GM21515 (cell line): Measurements from ENCODE around the gene MTRR.
A peak's percentile ranks its signal among the peaks of the same experiment; 100 is the strongest.

ENCODE experiments used
- ATAC-seq: cut with Tn5 transposase; IDR thresholded peaks from one replicate; pipeline ENCODE4 v1.9.1; 2021; ENCODE audit not compliant: unreplicated experiment

Gene MTRR

DNA sequence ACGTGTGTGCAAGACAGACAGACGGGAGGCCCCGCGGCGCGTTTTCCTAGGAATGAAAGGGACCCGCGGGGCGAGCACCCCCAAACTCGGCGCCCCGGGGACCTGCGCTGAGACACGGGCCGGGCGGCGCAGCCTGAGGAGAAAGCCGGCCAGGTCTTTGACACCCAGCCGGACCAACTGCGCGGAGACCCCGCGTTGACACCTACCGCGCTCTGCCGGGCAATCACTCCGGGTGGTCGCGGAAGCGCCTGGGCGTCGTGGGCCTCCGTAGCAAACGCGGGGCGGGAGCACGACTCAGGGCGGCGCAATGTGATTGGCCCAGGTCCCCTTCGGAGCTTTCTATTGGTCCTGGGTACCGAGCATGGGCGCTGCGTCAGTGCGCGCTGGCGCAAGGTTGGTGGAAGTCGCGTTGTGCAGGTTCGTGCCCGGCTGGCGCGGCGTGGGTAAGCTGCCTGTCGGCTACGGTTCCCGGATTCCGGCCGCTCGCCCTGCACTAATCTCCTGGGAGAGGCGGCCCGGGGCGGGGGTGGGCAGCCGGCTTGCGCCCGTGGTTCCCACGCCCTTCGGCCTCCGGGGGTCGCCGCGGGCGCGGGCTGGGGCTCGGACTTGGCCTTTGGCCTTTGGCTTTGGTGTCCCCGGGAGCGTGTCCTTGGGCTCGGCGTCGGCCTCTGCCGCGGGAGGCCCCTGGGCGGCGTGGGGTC is at the start of gene MTRR, which contains the start of gene FASTKD3:
Gene MTRR (plus strand): TSS at position 376 of the 701 bp plus-strand sequence. CDS start 1,647 bp downstream, outside the sequence.
Gene FASTKD3 (minus strand): TSS at position 259 of the 701 bp plus-strand sequence. CDS start 948 bp downstream, outside the sequence.
- ATAC-seq: peak; percentile 96

DNA sequence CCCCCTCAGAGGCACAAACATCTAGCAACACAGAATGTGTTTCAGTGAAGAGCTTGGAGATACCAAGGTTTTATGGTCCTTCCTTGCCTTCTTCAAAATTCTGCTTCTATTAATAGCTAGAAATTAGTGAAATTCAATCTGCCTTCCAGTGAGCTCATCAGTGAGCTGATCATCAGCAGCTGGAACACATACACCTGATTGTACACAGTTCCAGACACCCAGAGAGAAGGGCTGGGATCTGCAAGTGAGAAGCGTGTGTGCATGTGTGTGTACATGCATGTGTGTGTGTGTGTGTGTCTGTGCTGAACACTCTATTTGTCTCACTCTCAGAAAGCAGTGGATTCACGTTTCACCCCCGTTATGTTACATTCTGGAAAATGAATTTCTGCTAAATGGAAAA is 46.5 kb upstream of the MTRR start:
- no peak for ATAC-seq

DNA sequence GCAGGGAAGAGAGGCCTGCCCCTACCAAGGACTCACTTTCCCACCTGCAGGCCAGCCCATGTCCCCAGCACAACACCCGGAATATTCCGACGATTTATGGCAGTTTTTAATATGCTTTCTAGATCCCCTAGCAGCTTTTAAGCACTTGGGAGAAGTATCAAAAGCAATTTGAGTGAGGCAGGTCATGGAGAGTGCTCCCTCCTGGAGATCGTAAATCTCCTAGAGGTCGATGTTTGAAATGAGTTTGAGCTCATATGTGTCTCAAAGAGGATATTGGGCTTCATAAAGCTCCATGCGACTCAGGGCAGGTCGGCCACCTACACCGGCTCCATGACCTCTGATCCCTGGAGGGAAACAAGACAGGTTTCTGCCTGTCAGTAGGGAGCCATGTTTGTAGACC is 45.4 kb upstream of the MTRR start:
- ATAC-seq: no peak

GRCh38 chr5:7824995-7825394 is 44.0 kb upstream of the MTRR start:
- ATAC-seq: no peak

- no peak for ATAC-seq
These were observed 43.3 kb upstream of the MTRR start for GRCh38 chr5:7825630-7826029.

DNA sequence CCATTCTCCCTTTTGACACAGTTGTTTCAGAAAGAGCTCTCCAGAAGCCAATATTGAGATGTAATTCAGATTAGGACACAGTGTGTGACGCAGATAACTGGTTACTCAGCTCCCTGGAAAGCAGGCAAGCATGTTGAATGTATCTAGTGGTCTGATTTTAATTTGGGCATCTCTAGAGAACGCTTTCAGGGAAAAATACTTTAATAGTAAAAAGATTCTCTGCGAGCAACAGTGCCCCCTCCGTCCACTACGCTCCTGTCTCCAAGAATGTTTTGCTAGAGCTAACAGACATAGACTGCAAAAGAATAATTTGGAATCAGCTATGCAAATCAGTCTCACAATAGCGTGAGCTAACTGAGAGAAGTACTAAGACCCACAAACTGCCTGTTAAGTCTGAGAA is 41.3 kb upstream of the MTRR start:
- no peak for ATAC-seq

DNA sequence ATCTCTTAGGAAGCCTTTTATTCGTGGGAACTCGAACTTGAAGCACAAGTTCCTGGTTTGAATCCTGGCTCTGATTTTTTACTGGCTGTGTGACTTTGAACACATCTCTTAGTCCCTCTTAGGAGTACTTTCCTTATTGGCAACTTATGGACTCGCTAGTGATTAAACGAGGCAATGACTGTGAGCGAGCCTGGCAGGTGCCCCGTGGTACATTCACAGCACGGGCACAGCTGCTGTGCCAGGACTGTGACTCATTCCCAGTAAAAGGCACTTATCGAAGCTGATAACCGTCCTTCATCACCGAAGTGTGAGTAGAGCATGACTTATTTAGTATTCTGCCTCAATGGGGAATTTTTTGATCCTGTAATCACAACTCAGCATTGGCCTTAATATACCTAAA is 40.7 kb upstream of the MTRR start:
- no peak for ATAC-seq

- ATAC-seq: no peak
These were observed 34.0 kb upstream of the MTRR start for GRCh38 chr5:7834982-7835381.

DNA sequence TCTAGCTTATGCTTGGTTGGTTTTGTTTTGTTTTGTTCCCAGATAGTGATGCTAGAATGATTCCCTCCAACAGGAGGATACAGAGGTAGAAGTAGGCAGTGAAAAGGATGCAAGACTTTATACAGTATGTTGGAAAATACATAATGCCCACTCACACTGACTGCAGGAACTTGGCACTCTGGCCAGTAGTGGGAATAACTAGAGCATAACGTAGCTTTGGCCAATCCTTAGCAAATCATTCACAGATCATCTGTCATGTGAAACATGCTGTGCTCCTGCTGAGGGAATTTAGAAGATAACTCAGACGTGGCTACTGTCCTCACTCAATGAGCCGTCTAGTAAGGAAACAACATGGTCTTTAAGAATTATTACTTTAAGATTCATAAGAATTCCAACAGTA is 31.5 kb upstream of the MTRR start:
- ATAC-seq: no peak

DNA sequence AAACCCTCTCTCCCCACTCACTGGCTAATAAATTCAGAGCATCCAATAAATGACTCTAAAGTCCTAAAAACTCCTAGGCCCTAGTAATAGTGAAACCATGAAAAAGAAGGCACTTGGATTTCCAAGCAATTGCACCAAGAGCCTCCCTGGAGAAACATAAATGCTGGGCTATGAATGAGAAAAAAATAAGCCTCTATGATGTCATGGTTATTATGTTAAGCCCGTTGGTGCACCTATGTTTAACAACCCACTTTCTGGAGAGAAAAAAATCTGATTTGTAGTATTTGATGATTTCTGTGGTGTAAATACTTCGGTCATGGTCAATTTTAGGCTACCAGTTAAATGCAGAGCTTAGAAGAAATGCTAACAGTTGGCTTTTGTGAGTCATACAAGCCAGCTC is 26.4 kb upstream of the MTRR start:
- ATAC-seq: no peak

GRCh38 chr5:7844901-7845300 is 24.0 kb upstream of the MTRR start:
- ATAC-seq: no peak

DNA sequence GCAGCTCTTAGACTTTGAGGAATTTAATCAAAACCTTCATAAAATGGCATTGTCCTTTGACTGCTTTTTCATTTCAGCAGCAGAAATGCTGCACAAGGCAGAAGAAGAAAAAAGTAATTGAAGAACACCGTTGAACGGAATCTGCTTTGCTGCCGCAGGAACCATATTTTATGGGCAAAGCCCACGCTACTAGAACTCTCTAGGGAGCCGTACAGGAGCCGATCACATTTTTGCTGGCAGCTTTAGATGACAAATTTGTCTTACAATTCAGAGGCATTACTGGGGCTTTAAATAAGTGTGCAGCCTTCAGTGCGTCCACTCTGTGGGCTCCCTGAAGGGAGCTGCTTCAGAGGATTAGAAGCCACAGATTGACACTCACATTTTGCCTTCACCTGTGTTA is 23.4 kb upstream of the MTRR start:
- ATAC-seq: no peak

- no peak for ATAC-seq
These were observed 22.6 kb upstream of the MTRR start for GRCh38 chr5:7846327-7846726.

DNA sequence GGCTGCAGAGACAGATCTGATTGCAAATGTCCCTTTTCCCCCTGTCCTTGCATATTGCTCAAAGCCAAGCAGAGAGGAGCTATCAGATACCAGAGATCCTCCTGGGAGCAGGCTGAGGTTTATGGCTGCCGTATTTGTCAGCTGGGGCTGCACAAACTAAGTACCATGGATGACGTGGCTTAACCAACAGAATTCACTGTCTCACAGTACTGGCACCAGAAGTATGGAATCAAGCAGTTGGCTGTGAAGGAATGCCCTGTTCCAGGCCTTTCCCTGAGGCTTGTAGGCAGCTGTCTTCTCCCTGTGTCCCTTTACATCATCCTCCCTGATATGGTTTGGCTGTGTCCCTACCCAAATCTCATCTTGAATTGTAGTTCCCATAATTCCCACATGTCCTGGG is 20.7 kb upstream of the MTRR start:
- no peak for ATAC-seq

GRCh38 chr5:7849681-7850394 is 19.1 kb upstream of the MTRR start:
- ATAC-seq: no peak

DNA sequence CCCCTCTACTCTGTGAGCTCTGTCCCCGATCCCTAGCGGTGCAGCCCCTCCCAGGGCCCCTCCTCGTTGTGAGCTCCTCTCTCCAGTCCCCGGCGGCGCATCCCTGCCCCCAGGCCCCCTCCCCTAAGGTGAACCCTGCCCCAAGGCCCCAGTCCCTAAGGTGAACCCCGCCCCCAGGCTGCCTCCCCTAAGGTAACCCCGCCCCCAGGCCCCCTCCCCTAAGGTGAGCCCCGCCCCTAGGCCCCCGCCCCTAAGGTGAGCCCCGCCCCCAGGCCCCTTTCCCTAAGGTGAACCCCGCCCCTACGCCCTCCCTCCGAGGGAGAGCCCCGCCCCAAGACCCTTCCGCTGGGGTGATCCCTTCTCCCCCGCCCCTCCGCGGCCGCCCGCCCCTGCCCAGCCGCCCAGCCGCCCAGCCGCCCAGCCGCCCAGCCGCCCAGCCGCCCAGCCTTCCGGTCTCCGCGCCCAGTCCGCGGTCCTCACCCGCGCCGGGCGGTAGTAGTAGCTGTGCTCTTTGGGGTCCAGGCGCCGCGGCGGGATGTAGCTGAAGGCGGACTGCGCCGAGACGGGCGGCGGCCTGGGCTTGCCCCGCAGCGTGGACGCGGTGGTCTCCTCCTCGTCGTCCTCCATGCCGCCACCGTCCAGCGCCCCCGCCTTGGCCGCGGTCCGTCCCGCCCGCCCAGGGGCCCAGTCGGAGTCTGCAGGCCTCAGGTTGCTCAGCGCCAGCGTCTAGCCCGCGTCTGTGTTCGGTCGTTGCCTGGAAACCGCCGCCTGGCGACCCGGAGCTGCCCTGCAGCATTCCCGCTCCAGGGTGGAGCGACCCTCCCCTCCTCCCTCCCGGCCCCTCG is 18.3 kb upstream of the MTRR start, which contains the start of gene CFAP90:
Gene CFAP90 (minus strand): TSS at position 739 of the 845 bp plus-strand sequence. CDS start 112 bp downstream, at position 627.
- no peak for ATAC-seq

DNA sequence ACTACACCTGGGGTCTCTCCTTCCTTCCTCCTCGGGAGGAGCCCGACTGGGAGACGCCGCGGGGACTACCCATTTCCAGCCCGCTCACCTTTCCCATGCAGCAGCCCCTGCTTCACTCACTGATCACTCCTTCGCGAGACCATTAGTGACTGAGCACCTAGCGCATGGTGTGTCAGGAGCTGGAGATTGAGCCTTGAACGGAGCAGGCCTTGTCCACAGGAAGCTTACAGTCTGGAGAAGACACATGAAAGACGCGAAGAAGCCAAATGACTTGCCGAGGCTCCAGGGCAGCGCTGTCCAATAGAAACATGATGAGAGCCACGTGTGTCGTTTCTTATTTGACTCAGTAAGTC is 17.7 kb upstream of the MTRR start:
- no peak for ATAC-seq

DNA sequence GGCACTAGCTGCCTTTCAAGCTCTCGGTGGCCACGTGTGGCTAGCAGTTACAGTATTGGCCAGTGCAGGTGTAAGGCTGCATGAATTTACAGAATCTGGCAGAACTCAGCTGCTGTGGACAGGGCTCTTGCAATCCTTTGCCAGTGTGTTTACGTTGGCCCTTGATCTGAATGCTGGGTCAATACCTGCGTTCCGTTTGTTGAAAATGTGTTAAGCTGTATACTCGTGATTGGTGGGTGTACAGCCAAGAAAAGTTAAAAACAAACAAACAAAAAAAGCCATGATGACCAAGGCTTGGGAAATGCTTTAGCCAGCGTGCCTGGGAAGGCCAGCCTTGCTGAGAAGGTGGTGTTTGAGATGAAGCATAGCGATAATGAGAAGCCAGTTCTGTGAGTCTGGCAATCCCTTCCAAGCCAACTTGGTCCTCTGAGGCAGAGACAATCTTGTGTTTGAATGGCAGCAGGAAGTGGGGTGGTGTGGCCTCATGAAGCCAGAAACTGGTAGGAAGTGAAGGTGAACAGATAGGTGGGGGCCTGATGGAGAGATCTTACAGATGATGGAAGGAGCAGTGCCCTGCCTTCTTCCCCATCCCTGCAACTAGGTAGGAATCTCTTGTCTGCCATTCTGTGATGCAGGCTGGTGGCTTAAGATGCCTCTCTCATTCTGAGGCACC is 17.2 kb upstream of the MTRR start:
- no peak for ATAC-seq

DNA sequence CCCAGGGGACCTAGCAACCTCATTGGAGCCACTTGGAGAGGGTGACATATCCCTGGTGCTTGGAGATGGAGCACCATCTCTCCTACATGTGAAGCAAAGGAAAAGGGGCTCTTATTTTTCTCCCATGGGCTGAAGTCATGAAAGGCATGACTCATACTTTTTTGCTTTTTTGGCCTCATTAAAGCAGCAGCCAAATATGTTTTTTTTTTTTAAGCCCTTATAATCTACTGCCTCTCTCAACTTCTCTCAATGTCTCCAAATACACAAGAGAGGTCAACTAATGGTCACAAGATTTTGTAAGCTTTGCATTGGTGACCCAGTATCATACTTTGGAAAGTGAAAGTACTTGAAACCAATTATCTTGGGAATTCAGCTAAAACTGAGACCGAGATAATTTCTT is 16.4 kb upstream of the MTRR start:
- no peak for ATAC-seq

GRCh38 chr5:7852988-7853387 is 16.0 kb upstream of the MTRR start:
- ATAC-seq: no peak

GRCh38 chr5:7855611-7856010 is 13.3 kb upstream of the MTRR start:
- ATAC-seq: no peak
